Renal cortical epithelial cell (primary cell): Measurements from ENCODE around the gene AIDA. TPM values are rescaled to one million over a fixed set of nuclear protein-coding genes. Genes with fewer than 3 reads are reported as not detected.

Experiments used
- DNase-seq: peaks from one replicate; pipeline ENCODE4 v3.0.0-alpha.2; 2011; ENCODE audit warnings: low read depth
- total RNA-seq: library from RNA; depleted of rRNA; stranded (reverse); fragments of >200 nt; gene quantifications from 2 replicates; pipeline ENCODE4 v1.2.3, GENCODE V29; 2014

The AIDA gene
- total RNA-seq, 1 donor from 2014 or later, result 122 TPM

DNA sequence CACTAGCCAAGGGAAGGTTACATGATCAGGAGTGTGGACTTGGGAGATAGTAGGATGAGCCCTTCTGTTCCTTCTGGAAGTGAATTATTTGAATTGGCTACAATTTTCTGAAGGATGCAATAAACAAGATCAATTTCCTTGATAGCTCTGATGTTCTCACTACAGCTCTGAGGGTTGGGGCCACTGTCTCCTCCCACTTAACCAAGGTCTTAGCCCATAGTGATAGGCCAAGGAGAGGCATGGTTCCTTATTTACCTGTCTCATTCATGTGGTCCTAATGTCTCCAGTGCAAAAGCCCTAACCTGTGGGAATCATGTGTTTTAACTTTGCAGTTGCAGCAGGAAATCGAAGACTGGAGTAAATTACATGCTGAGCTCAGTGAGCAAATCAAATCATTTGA lies 59.6 kb downstream of the AIDA start:
- DNase-seq, result no peak

DNA sequence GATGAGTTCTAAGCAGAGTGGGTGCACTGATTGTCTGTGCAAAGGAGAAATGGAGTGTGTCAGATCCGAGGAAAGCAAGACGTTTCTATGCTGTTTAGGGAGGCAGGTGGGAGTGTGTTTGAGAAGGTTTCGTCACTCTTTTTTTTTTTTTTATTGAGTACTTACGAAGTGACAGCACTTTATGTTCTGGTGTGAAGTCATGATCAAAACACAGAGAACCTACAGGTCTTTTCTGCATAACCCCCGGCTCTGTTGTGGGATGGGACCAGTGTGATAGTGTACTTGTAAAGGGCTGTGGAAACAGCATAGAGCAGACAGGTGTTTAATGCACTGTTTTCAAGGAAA lies 67.7 kb downstream of the AIDA start:
- DNase-seq, result peak; percentile 35

DNA sequence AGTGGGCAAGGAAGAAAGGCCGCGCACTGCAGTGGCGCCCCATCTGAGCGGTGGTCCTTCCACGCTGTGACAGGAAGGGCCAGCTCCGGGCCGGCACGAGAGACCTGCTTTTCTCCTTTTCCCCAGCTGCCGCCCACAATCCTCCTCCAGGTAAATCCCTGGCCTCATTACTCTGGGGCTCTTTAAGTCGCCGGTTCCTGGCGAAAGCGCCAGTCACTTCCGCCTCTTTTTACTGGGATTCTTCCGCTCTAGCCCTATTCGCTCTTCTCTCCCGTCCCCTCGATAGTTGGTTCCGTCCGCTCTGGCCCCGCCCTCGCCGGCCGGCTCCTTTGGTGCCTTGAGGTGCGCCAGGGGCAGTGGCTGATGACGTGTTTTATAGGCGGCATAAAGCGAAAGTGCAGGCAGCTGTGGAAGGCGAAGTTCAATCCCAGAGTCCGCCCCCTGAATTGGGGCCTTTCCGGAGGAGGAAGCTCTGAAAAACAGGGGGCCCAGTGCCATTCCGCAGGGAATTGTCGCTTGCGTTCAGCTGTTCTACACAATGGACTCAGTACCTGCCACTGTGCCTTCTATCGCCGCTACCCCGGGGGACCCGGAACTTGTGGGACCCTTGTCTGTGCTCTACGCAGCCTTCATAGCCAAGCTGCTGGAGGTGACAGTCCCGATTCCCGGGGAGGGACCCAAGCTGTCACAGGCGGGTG lies 68.2 kb downstream of the AIDA start:
- peak; percentile 95 for DNase-seq

DNA sequence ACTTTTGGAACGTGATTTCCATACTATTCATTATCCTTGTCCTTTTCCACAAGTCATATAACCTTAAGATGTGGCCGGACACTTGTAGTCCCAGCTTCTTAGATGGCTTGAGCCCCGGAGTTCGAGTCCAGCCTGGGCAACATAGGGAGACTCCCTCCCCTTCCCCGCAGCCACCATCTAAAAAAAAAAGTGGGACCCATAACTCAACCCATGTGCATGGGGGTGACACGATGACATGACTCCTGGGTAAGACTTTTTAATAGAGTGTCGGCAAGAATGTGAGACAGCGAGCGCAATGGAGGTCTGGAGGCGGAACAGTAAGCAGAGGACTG lies 68.7 kb downstream of the AIDA start:
- DNase-seq, result peak; percentile 29

DNA sequence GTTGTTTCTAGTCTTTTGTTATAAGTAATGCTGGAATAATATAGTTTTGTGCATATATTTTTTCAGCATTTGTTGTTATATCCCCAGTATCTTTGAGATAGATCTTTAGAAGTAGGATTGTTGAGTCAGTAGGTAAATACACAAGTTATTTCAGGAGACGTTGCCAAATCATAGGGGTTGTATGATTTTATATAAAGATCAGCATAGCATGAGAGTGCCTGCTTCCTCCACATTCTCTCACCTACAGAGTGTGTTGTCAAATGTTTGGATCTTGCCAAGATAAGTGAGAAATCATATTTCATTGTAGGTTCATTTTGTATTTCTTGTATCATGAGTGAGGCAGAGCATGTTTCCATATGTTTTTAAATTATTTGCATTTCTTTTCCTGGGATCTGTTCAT lies 69.8 kb downstream of the AIDA start:
- DNase-seq, result no peak

DNA sequence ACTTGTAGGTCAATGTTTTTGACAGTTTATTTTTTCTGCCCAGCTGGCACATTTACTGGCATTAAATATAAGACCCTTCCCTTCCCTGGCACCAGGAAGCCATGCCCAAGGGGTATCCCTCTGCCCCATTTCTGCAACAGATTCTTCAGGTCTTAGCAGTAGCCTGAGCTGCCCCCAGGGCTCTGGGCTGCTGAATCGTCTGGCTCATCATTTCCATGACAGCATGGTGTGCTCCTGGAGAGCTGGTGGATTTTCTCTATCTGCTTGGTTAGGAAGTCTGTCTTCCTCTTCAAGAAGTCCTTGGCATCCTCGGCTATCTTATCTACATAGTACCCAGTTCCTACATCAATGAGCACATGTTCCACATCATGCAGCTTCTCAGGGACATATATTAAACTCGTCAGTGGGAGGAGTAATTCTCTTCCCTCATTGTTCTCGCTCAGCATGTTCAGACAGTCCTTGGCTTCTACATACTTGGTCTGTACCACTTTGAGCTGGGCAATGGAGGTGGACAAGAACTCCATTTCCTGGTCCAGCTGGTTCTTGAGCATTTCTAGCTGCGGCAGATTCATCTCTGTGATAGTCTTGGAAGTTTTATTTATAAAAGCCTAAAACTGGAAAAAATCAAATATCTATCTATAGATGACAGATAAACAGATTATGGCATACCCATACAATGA lies 70.9 kb downstream of the AIDA start:
- no peak for DNase-seq

DNA sequence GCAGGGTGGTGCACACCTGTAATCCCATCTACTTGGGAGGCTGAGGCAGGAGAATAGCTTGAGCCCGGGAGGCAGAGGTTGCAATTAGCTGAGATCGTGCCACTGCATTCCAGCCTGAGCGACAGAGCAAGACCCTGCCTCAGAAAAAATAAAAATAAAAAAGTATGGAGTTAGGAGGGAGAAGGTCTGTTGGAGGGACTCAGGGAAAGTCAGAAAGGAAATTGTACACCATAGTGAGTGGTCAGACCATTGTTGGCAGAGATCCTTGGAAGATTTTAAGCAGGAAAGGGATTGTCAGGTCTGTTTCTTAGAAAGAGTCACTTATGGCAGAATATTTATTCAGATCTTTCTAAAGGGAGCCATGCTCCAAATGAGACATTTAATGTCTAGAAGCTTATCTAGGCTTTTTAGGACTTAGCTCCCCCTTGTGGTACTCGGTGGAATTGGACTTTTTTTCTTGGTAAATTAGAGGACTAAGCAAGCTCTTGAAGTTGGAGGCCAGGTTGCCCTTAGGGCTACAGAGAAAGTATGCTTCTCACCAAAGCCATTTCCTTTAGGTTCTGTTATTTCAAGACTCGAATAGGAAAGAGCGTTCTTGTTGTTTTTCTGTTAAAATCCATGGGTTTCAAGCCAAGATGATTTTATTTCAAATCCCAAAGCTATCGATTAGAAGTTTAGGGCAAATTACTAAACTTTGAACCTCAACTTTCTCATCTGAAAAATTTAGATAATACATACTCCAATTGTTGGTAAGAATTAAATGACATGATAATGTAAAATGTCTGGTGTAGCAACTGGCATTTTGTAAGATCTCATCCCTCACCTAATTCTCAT lies 77.9 kb downstream of the AIDA start:
- peak; percentile 92 for DNase-seq

DNA sequence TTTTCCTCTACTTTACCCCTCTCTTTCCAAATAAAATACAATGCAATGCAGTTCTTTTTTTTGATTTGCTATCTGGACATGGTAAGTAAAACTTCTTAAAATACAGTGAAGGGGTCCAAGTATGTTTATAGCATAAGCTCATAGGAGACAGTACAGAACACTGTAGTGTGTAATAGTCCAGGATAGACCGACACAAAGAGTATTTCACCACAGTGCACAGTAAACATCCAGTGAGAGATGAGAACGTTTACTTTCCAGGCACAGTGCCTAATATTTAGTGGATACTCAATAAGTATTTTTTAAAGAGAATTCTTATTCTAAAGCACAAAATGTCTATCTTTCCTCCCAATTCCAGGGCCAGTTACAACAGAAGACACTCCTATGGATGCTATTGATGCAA lies 79.5 kb downstream of the AIDA start:
- DNase-seq, result no peak

DNA sequence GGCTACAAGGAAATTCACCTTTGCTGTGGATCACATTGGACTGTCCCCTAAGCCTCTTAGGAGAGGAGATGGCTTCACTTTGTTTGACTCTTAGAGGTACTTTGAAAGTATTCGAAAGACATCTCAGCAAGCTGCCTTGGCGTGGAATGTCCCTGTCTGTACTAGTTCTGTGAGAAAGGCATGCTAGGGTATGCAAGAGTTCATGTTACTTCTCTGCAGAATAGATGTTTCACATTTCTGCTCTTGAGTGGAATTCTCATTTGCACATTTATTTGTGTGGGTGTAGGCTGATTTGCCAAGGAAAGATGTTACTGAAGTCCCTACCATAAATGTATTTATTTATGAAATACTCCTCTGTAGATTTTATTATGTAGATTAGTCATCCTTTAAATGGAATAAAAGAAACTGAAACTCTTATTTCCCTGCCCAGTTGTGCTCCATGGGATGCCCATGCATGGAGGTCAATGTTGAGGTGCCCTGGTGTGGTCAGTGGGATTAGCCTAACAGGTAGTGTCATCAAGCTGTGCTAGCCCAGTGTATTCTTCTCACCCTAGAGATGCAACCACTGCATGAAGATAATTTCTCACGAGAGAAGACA lies 80.6 kb downstream of the AIDA start:
- no peak for DNase-seq

DNA sequence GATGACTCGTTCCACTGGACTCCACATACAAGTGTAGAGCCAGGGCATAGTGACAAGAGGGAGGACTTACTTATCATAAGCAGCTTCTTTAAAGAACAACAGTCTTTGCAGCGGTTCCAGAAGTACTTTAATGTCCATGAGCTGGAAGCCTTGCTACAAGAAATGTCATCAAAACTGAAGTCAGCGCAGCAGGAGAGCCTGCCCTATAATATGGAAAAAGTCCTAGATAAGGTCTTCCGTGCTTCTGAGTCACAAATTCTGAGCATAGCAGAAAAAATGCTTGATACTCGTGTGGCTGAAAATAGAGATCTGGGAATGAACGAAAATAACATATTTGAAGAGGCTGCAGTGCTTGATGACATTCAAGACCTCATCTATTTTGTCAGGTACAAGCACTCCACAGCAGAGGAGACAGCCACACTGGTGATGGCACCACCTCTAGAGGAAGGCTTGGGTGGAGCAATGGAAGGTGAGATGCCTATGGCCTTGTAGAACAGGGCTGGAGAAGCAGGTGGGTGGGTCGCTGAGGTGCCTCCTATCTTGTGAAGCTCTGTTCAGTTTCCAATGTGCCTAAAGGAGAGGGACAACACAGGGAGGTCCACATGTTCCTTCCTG lies 82.3 kb downstream of the AIDA start:
- DNase-seq, result no peak

DNA sequence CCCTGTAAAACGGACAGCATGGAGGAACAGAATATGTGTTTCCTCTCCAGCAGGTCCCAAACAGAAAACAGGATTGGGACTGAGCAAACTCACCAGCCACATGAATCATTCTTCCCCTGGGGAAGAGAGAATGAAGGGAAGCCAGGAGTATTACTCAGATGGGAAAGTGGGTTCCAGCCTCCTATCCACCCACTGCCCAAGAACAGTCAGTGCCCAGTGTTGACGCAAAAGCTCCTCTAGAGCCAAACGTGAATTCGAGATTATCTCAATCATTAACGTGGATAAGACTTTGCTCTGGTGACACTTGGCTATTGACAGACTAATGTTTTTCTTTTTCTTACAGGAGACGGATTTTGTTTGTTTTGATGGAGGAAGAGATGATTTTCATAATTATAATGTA lies 85.1 kb downstream of the AIDA start:
- peak; percentile 13 for DNase-seq

DNA sequence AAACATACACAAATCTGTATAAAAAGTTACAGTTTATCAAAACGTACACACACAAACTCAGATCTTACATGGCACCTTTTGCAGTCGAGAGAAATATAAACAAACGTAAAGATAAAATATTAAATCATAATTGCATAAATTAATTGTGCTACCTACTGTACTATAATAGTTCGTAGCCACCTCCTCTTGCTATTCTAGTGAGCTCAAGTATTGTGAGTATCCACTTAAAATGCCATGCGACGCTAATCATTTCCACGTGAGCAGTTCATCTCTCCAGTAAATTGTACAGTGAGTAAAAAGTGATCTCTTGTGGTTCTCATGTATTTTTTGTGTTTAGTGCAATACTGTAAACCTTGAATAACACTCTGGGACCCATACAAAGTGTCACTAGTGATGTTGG lies 88.1 kb downstream of the AIDA start:
- DNase-seq, result no peak

DNA sequence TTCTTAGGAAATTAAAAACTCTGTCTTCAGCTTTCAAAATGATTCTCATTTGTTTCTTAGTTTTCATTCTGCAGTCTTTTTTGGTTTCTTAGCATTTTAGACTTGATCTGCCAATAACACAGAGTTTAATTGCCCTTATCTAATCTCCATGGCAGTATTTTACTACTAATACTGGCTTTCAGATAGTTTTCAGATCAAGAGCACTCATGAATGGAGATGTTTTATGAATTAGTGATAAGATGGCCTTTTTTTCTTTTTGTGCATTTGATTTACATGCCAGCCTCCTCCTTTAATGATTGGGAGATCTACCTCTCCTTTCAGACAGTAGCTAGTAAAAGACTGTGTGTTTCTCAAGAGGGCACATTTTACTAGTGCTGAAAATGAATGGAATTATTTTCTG lies 88.8 kb downstream of the AIDA start:
- DNase-seq, result no peak

DNA sequence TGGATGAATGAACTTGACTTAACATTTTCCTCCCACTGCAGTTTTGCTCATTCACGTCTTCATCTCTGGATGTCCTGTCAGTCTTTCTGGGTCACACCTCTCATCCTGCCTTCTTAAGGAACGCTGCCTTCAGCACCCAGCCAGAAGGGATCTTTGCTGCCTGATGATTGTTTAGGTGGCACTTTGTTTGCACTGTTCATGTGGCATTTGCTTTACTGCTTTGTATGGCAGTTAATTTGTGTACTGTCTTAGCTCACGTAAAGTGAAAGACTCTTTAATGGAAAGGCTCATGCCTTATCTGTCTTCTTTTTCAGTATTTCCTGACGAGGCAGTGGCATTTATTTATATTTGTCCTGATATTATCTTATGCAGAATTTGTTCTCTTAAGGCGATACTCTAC lies 89.5 kb downstream of the AIDA start:
- DNase-seq, result no peak

DNA sequence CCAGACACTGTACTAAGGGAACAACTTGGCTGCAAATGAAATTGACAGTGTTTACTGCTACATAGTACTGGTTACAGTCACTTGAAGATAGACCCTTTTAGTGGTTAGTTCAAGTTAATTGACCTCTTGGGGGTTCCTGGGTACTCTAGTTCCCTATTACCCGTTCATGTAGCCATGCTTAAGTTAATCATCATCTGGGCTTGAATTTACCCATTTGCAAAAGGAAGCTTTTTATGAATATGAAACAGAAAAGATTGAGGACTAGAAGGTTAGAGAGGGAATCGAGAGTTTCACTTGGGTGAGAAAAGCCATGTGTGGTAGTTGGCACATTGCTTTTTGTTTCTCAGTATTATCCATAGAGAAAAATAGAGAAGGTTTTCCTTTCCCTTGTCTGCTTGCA lies 91.7 kb downstream of the AIDA start:
- no peak for DNase-seq

DNA sequence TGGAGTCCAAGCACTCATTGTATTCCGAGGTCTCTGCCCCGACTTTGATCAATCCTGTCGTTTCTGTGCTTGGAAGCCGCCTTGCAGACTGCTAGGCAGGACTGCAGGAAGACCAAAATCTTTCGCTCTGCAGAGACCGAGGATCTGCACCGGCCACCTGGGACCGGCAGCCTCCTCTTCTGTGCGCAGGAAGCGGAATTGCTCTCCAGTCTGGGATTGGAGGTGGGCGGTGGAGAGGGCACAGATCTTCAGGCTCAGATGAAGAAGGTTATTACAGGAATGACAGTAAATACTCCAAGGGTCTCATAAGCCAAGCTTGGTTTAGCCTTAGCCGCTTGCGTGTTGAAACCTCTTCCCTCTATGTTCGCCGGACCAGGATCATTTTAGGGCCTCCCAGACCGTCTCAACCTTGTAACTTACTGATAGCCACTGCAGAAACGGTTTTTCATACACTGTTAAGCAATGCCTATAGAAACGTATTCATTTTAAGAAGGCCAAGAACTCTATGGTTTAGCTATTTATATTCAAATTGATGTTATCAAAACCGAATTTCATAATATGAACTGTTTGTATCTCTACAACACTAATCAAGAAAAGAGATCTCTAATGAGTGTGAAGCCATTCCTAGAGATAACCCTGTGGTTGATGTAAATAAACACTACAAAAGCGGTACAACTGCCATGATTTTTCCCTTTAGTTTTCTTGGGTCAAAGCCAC lies 93.3 kb downstream of the AIDA start:
- peak; percentile 19 for DNase-seq

Other genes starting within 250 kb of the AIDA start
- gene HHIPL2, start 164.4 kb downstream of the AIDA start, total RNA-seq, result 1.2 TPM in 1 of 2 replicates, not detected in the other
- gene TAF1A, start 122.6 kb downstream of the AIDA start, total RNA-seq, result 10.6 and 11.0 TPM in 2 replicates
- 21.0 and 53.4 TPM in 2 replicates for gene MIA3, start 94.4 kb downstream of the AIDA start, total RNA-seq
- gene BROX, start 73 bp upstream of the AIDA start, total RNA-seq, result 75.5 and 76.3 TPM in 2 replicates
- not detected in 2 replicates for gene FAM177B, start 24.7 kb upstream of the AIDA start, total RNA-seq
- gene DISP1, start 102.5 kb upstream of the AIDA start, total RNA-seq, result 2.8 and 13.5 TPM in 2 replicates